Spinal cord (tissue), 10 donors: ENCODE results near the gene HLA-DPB1. TPM values are rescaled to one million over a fixed set of nuclear protein-coding genes. Genes with fewer than 3 reads are reported as not detected.
"Not testable (repeated sequence)": the region's sequence is repeated elsewhere in the genome, so short reads cannot be mapped to it uniquely, and the experiment has no call there.

Experiments used
- DNase-seq, 6 donors: peaks; one replicate each; pipeline versions ENCODE4 v3.0.0 to v3.0.0-alpha.2; 2013 to 2015; ENCODE audit warnings: low spot score in 6 of 6, low read depth in 4 of 6
- H3K27ac ChIP-seq: one replicate; pipeline ENCODE4 v1.5.1; 2013; ENCODE audit warnings: low read depth, low read length, control low read depth
- H3K27me3 ChIP-seq: one replicate; pipeline ENCODE4 v1.6.1; 2013; ENCODE audit warnings: low read length; ENCODE audit not compliant: control insufficient read depth, insufficient read depth
- H3K36me3 ChIP-seq: one replicate; pipeline ENCODE4 v1.6.1; 2013; ENCODE audit warnings: low read length; ENCODE audit not compliant: control insufficient read depth, insufficient read depth
- H3K4me1 ChIP-seq: one replicate; pipeline ENCODE4 v1.6.1; 2013; ENCODE audit warnings: low read length; ENCODE audit not compliant: control insufficient read depth, insufficient read depth
- H3K4me3 ChIP-seq: one replicate; pipeline ENCODE4 v1.5.1; 2013; ENCODE audit warnings: low read depth, low read length, control low read depth
- H3K9me3 ChIP-seq: one replicate; pipeline ENCODE4 v1.6.1; 2013; ENCODE audit warnings: low read length; ENCODE audit not compliant: control insufficient read depth, insufficient read depth
- WGBS: methylation state at CpG from one replicate; pipeline ENCODE4 v1.1.5; 2013; ENCODE audit warnings: missing lambda C conversion rate; ENCODE audit not compliant: insufficient coverage; 5-methylcytosine and 5-hydroxymethylcytosine counted together
- polyA plus RNA-seq, 2 donors: library from polyadenylated mRNA; unstranded; fragments of 120-200 nt; gene quantifications; one replicate each; pipeline ENCODE4 v1.2.1, GENCODE V29; 2013; ENCODE audit not compliant: insufficient read length in 2 of 2
- total RNA-seq, 2 donors: library from RNA; depleted of rRNA in 1 of 2; stranded (reverse); fragments of 120-200 nt in 1 of 2; fragments of >200 nt in 1 of 2; gene quantifications; one replicate each; pipeline versions ENCODE4 v1.2.3 to v1.2.4, GENCODE V29; 2013 to 2014
- donor health status: healthy.

The HLA-DPB1 gene
- total and polyA plus RNA-seq, 4 donors = 10.5 to 21.3 (median 13.4) TPM

DNA sequence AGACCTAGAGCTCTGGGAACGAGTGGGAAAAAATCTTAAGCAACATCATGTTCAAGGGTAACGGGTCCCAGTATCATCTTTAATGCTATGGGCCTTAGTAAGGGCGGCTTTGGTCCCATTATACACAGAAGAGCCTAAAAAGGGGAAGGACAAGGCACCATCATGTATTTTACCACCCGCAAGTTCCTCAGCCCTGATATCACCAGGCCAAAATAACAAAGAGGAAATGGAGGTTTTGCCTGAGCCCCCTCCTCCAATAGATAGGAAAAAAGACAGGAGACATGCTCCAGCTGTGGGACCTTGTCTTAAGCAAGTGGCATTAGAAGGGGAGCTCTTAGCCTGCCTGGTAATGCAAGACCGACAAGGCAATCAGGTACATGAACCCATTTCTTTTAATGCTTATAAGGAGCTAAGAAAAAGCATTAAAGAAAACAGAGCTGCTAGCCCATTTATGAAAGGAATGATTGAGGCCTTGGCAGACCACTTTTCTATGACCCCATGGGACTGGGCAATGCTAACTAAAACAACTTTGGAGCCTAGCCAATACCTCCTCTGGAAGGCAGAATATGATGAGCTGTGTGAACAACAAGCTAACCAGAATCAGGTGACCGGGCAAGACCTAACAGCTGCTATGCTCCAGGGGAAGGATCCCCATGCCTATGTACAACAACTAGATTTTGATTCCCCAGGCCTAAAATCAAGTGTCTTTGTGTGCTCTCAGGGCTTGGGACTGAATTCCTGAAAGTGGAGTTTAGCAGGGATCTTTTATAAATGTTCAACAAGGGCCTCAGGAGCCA is 25.6 kb upstream of the HLA-DPB1 start:
- no peak overlapping the region for H3K27ac ChIP-seq
- H3K27me3 ChIP-seq = no peaks in the 10 kb centered on the region
- no peaks in the 10 kb centered on the region for H3K36me3 ChIP-seq
- no peaks in the 10 kb centered on the region for H3K9me3 ChIP-seq
- H3K4me3 ChIP-seq = no peak overlapping the region
- no CpG with 5 or more reads among the region's 6 CpGs for WGBS
- H3K4me1 ChIP-seq = no peaks in the 10 kb centered on the region
- DNase-seq = peak in 1 of 6 donors; percentile 88

DNA sequence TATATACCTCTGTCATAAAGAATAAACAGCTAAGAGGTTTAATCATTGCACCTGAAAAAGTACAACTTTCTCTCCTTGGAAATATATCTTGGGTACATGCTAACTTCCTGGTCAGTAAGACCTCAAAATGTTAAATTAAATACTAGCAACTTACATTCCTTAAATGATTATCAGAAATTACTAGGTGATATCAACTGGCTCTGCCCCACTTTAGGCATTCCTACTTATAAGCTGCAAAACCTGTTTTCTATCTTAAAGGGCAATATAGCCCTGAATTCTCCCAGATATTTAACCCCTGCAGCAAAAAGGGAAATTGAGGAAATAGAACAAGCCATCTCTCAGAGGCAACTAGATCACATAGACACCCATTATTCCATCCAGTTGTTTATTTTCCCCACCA is 23.2 kb upstream of the HLA-DPB1 start:
- Histone ChIP-seq H3K27ac (no peak overlapping the region), H3K9me3 (no peaks in the 10 kb centered on the region), H3K4me3 (no peak overlapping the region), H3K27me3 (no peaks in the 10 kb centered on the region), H3K4me1 (no peaks in the 10 kb centered on the region), H3K36me3 (no peaks in the 10 kb centered on the region)
- no peak for DNase-seq

DNA sequence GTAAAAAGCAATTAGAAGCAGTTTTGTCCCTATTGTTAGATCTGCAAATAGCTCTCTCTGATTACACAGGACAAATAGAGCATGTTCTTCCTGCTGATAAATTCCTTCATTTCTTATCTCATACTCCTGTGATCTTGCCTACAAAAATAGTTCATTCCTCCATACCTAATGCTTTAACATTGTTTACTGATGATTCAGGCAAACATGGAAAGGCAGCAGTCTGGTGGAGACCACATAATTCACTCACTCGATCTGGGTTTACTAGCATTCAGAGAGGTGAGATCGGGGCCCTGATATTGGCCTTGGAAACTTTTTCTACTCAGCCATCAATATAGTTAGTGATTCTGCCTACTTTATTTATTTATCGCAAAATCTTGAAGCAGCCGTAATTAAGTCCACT is 22.6 kb upstream of the HLA-DPB1 start:
- no peak overlapping the region for H3K4me3 ChIP-seq
- H3K27me3 ChIP-seq = no peaks in the 10 kb centered on the region
- H3K9me3 ChIP-seq = no peaks in the 10 kb centered on the region
- no peaks in the 10 kb centered on the region for H3K36me3 ChIP-seq
- DNase-seq = no peak
- no peaks in the 10 kb centered on the region for H3K4me1 ChIP-seq
- H3K27ac ChIP-seq = no peak overlapping the region
- 79% methylated on average over 3 of the region's 4 CpGs for WGBS

DNA sequence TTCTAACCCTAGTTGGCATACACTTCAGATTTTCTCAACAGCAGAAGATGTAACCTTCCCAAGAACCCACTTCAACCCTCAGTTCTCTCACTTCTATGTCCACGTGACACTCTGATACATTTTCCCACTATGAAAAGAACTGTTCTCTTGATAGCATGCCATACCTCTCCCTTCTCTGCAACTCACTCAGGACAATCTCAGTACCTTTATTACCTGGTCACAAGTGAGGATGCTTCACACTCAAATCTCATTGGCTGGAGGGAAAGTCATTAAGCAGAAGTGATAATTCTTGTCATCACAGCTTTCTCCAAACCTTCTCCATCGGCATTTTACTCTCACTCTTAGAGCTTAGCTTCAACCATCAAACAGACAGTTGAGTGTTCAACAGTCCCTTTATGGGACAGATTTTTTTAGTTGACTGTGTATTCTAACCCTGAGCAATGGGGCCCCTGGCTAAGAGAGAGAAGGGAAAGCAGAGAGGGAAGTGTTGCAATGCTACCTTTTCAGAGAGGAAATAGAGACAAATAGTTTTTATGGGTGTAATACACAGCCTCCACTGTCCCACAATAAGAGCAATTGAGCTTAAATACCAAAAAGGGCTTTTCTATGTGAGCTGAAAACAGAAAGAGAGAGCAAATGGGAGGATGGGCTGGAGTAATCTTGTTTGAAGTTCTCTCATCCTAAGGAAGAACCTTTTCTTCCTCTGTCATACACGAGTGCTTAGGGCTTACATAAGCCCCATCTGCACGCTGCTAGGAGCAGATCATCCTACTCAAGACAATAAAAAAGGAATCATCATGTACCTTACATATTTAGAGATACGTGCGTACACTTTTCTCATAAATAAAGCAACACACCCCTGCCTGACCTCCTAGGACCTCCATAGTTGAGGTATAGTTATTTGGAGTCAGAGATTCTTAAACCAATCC is 18.3 kb upstream of the HLA-DPB1 start:
- Histone ChIP-seq H3K9me3 (no peaks in the 10 kb centered on the region), H3K27me3 (no peaks in the 10 kb centered on the region), H3K4me3 (no peak overlapping the region), H3K27ac (no peak overlapping the region), H3K36me3 (no peaks in the 10 kb centered on the region), H3K4me1 (no peaks in the 10 kb centered on the region)
- DNase-seq = no peak
- 88% methylated on average over 1 of the region's 6 CpGs for WGBS

DNA sequence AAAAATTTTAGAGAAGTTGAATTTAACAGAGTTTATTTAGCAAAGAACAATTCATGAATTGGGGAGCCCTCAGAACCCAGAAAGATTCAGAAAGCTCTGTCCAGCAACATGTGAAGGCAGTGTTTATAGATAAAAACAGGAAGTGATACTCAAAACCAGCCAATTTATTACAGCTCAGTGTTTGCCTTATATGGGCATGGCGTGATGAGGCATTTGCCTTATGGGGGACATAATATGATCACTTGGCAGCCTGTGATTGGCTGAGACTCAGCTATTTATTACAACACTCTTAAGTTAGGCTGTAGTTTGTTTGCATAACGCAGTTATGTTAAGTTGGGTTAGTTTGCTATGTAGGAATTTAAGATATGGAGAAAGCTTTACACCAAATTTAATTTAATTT is 13.8 kb upstream of the HLA-DPB1 start:
- Histone ChIP-seq H3K27me3 (no peaks in the 10 kb centered on the region), H3K9me3 (no peaks in the 10 kb centered on the region), H3K4me3 (no peak overlapping the region), H3K27ac (no peak overlapping the region), H3K36me3 (no peaks in the 10 kb centered on the region), H3K4me1 (no peaks in the 10 kb centered on the region)
- DNase-seq = no peak
- WGBS = no CpG with 5 or more reads among the region's 2 CpGs

DNA sequence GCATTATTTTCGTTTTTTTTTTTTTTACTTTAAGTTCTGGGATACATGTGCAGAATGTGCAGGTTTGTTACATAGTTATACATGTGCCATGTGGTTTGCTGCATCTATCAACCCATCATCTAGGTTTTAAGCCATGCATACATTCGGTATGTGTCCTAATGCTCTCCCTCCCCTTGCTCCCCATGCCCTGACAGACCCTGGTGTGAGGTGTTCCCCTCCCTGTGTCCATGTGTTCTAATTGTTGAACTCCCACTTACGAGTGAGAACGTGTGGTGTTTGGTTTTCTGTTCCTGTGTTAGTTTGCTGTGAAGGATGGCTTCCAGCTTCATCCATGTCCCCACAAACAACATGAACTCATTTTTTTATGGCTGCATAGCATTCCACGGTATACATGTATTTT is 12.4 kb upstream of the HLA-DPB1 start:
- H3K4me1 ChIP-seq, H3K27me3 ChIP-seq, H3K9me3 ChIP-seq, H3K36me3 ChIP-seq, DNase-seq, H3K27ac ChIP-seq, H3K4me3 ChIP-seq: not testable (repeated sequence)
- no CpG with 5 or more reads among the region's 5 CpGs for WGBS

DNA sequence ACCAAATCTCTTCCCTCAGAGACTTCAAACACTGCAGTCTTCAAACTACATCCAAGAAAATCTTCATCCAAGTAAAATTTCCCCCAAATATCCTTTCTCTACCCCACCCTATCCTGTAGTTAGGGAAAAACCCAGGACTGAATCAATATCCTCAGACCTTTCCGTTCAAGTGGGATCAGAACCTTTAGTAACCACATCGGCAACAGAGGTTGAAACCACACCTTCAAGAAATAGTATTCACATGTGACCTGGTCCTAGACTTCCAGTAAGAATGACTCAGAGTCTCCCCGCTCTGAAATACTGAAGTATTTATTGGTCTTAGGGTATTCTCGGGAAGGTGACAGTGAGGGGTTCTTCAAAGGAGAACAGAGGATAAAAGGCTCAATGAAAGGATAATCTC is 11.1 kb upstream of the HLA-DPB1 start:
- WGBS = no CpG with 5 or more reads among the region's 4 CpGs
- no peaks in the 10 kb centered on the region for H3K36me3 ChIP-seq
- no peaks in the 10 kb centered on the region for H3K27me3 ChIP-seq
- no peaks in the 10 kb centered on the region for H3K4me1 ChIP-seq
- no peaks in the 10 kb centered on the region for H3K9me3 ChIP-seq
- no peak overlapping the region for H3K4me3 ChIP-seq
- no peak for DNase-seq
- H3K27ac ChIP-seq = no peak overlapping the region

DNA sequence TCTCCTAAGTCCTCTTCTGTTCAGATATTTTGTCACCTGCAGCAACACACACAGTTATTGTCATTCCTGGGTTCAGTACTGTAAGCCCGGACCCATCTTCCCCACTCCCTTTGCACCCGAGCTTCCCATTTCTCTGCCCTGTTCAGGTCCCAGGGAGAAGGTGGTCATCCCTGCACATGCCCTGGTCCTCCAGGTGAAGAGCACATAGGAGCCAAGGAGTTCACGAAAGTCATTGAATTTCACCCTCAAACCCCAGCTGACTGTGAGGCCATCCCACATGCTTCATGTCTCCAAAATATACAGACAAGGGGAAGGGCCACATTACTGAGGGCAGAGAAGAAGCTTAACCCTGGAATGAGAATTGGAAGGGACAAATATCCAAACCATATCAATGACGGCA is 10.5 kb upstream of the HLA-DPB1 start:
- Histone ChIP-seq H3K4me3 (no peak overlapping the region), H3K27me3 (no peaks in the 10 kb centered on the region), H3K9me3 (no peaks in the 10 kb centered on the region), H3K36me3 (no peaks in the 10 kb centered on the region), H3K4me1 (no peaks in the 10 kb centered on the region), H3K27ac (no peak overlapping the region)
- no peak for DNase-seq
- WGBS = 58% methylated on average over 2 of the region's 4 CpGs

DNA sequence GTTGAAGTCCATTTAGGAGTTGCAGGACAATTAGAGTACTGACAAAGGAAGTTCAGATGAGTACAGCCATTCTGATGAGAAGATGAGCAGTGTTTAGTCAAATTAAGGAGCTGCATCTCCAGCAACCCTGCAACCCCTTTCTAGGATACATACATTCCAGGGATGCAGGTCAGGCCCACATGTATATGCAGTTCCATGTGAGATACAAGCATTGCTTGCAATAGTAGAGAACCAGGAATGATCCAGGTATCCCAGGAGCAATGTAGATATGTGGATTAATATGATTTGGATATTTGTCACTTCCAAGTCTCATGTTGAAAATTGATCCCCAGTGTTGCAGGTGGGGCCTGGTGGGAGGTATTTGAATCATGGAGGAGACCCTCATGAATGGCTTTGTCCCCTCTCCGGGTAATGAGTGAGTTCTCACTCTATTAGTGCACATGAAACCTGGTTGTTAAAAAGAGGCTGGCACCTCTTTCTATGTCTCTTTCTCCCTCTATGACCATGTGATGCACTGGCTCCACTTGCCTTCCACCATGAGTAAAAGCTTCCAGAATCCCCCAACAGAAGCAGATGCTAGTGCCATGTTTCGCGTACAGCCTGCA is 8.8 kb upstream of the HLA-DPB1 start:
- Histone ChIP-seq H3K4me1 (no peaks in the 10 kb centered on the region), H3K27me3 (no peaks in the 10 kb centered on the region), H3K36me3 (no peaks in the 10 kb centered on the region), H3K27ac (no peak overlapping the region), H3K4me3 (no peak overlapping the region), H3K9me3 (no peaks in the 10 kb centered on the region)
- no CpG with 5 or more reads among the region's 3 CpGs for WGBS
- no peak for DNase-seq
